K562 (cell line): ENCODE measurements around the gene SSR2.

Experiments
- ATF1 ChIP-seq, 2 experiments: fragments of 450-650 bp in 1 of 2; IDR thresholded peaks; 2 replicates each; pipeline ENCODE4 v1.6.1; 2016; ENCODE audit warnings: missing compliant biosample characterization in 1 of 2, missing genetic modification characterization in 1 of 2
- CTCF ChIP-seq, 3 experiments: IDR thresholded peaks in 2 of 3; conservative IDR thresholded peaks in 1 of 3; 2 replicates each; pipeline ENCODE4 v1.5.1; 2011 to 2012; ENCODE audit warnings: low read length in 3 of 3, mild to moderate bottlenecking in 3 of 3, control low read depth in 2 of 3, improper control_type of control experiment in 1 of 3, inconsistent platforms in 1 of 3, low read depth in 1 of 3, mixed read lengths in 1 of 3, moderate library complexity in 1 of 3; ENCODE audit not compliant: insufficient read depth in 2 of 3
- JUNB ChIP-seq: fragments of 450-650 bp; formaldehyde crosslinking; conservative IDR thresholded peaks from 2 replicates; pipeline ENCODE4 v1.4.0; 2020; ENCODE audit warnings: mild to moderate bottlenecking
- NR3C1 ChIP-seq: sonication (generic); formaldehyde crosslinking; IDR thresholded peaks from 2 replicates; pipeline ENCODE4 v1.8.1; 2022; ENCODE audit warnings: missing genetic modification reagents
- PHB2 ChIP-seq: fragments of 450-650 bp; IDR thresholded peaks from 2 replicates; pipeline ENCODE4 v1.6.1; 2017; ENCODE audit warnings: low read depth
- SIRT6 ChIP-seq: IDR thresholded peaks from one replicate; pipeline ENCODE4 v1.6.1; 2012; ENCODE audit warnings: low read depth, mild to moderate bottlenecking, control low read depth, inconsistent platforms, low read length, moderate library complexity
- SNAPC5 ChIP-seq: fragments of 250-450 bp; sonication (Bioruptor Pico); IDR thresholded peaks from 2 replicates; pipeline ENCODE4 v1.8.0; 2021; ENCODE audit warnings: moderate library complexity, mild to moderate bottlenecking, inconsistent platforms
- SP1 ChIP-seq: sonication (generic); formaldehyde crosslinking; IDR thresholded peaks from 2 replicates; pipeline ENCODE4 v1.8.1; 2022; ENCODE audit warnings: mild to moderate bottlenecking, missing genetic modification reagents
- ZBTB26 ChIP-seq: fragments of 450-650 bp; formaldehyde crosslinking; IDR thresholded peaks from 2 replicates; pipeline ENCODE4 v1.4.0; 2022; ENCODE audit warnings: missing genetic modification characterization
- ZFP1 ChIP-seq: fragments of 450-650 bp; formaldehyde crosslinking; IDR thresholded peaks from 2 replicates; pipeline ENCODE4 v1.4.0; 2020; ENCODE audit warnings: mild to moderate bottlenecking, mixed read lengths

GRCh38 chr1:155960081-155960745 is 60.5 kb downstream of the SSR2 start:
- TF ChIP-seq ZFP1 (CRISPR knock-in tag) (no peak), ATF1 (CRISPR knock-in tag; IDR thresholded peaks at IDR 0.05) (no peak), ATF1 (tag; IDR thresholded peaks at IDR 0.05) (no peak), PHB2 (no peak), CTCF (IDR thresholded peaks at IDR 0.05 in 2 of 3, conservative IDR thresholded peaks at IDR 0.05 in 1 of 3; ENCODE audit: insufficient read depth in 2 of 3, low read depth in 1 of 3, low read length in 3 of 3) (no peak), SIRT6 (no peak), SNAPC5 (CRISPR knock-in tag) (no peak), SP1 (no peak), JUNB (CRISPR knock-in tag) (no peak), ZBTB26 (CRISPR knock-in tag) (no peak), NR3C1 (CRISPR knock-in tag) (no peak)
